GM19372 (cell line): ENCODE data around the gene TMEM150C.
"Not testable (repeated sequence)": the region's sequence is repeated elsewhere in the genome, so short reads cannot be mapped to it uniquely, and the experiment has no call there.

Experiments
- ATAC-seq: cut with Tn5 transposase; IDR thresholded peaks from one replicate; pipeline ENCODE4 v1.9.1; 2021; ENCODE audit warnings: mild to moderate bottlenecking, low read depth, moderate library complexity; ENCODE audit not compliant: unreplicated experiment

The TMEM150C gene

DNA sequence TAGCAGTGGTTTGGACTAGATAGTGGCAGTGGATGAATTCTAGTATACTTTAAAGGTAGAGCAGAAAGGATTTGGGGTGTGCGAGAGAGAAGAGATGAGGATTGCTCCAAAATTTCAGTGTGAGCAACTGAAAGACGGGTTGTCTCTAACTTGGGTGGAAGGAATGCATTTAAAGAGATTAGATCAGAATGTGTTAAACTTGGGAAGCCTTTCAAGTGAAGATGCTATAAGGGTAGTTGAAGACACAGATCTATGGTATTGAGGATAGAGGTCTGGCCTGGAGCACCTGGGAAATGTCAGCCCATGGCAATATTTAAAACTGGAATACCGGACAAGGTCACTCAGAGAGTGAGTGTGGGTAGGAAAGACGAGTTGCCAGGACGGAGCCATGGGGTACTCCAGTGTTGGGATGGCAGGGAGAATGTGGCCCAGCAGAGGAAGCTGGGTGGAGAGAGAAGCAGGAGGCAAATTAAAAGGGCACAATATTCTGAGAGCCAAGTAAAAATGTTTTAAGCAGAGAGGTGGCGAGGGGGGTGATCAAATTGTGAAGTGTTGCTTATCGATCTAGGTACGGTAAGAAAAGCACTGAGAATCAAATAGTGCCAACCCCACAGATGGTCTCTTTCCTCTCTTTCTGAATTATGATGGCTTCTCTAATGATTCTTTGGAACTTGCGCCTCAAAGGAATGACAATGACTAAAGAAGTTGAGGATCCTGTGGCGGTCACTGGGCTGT lies 80.8 kb downstream of the TMEM150C start:
- ATAC-seq: no peak

DNA sequence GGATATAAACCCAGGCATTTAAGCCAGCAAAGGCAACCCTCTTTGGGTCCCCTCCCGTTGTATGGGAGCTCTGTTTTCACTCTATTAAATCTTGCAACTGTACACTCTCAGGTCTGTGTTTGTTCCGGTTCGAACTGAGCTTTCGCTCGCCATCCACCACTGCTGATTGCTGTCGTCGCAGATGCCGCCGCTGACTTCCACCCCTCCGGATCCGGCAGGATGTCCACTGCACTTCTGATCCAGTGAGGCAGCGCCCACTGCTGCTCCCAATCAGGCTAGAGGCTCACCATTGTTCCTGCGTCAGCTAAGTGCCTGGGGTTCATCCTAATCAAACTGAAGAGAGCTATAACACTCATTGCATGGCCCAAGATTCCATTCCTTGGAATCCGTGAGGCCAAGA lies 82.2 kb downstream of the TMEM150C start:
- no peak for ATAC-seq

DNA sequence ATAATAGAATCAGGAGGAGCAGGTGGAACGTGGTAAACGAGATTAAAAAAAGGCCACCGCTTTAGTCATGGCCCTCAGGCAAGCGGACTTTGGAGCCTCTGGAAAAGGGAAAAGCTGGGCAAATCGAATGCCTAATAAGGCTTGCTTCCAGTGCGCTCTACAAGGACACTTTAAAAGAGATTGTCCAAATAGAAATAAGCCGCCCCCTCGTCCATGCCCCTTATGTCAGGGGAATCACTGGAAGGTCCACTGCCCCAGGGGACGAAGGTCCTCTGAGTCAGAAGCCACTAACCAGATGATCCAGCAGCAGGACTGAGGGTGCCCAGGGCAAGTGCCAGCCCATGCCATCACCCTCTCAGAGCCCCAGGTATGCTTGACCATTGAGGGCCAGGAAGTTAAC lies 84.3 kb downstream of the TMEM150C start:
- not testable (repeated sequence) for ATAC-seq

DNA sequence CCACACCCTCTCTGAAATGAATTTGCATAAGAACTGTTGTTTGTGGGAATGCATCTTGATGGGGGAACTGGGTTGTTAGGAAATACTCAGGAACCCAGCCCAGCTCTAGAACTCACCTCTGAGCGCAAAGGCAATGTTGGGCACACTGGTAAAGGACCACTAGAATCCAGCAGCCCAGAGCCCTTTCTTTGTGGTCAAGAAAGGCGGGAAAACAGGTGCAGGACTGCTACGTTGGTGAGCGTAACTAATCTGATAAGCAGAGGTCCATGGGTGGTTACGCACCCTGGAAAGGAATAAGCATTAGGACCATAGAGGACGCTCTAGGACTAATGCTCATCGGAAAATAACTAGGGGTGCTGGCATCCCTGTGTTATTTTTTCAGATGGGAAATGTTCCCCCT lies 85.9 kb downstream of the TMEM150C start:
- not testable (repeated sequence) for ATAC-seq

DNA sequence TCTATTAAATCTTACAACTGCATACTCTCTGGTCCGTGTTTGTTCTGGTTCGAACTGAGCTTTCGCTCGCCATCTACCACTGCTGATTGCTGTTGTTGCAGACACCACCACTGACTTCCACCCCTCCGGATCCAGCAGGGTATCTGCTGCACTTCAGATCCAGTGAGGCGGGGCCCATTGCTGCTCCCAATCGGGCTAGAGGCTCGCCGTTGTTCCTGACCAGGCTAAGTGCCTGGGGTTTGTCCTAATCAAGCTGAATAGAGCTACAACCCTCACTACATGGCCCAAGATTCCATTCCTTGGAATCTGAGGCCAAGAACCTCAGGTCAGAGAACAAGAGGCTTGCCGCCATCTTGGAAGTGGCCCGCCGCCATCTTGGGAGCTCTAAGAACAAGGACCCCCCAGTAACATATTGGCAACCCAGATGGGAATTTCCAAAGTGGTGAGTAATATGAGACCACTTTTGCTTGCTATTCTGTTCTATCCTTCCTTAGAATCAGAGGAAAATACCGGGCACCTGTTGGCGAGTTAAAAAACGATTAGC lies 88.1 kb downstream of the TMEM150C start:
- ATAC-seq: no peak

DNA sequence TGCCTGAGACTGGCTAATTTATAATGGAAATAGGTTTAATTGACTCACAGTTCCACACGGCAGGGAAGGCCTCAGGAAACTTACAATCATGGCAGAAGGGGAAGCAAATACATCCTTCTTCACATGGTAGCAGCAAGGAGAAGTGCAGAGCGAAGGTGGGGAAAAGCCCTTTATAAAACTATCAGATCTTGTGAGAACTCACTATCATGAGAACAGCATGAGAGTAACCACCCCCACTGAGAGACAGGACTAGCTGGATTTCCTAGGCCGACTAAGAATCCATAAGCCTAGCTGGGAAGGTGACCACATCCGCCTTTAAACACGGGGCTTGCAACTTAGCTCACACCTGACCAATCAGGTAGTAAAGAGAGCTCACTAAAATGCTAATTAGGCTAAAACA lies 88.7 kb downstream of the TMEM150C start:
- not testable (repeated sequence) for ATAC-seq

DNA sequence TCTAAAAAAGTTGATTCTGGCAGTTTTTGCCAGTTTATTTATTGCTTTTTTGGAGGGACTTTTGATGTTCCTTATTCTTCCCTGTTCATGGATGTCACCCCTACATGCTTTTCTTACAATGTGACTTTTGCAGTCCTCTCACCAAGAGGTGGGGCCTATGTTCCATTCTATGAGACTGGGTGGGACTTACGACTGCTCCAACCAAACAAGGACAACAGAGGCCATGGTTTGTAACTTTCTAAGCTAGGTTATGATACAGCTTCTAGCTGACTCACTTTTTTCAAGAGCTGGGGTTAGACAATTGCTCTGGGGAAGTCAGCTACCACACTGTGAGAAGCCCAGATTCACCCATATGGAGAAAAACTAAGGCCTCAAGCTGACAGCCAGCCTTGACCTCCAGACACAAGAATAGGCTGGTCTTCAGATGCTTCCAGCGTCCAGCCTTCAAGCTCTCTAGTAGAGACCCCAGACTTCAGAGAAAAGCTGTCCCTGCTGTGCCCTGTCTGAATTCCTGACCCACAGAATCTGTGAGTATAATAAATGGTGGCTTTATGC lies 91.9 kb downstream of the TMEM150C start:
- no peak for ATAC-seq

DNA sequence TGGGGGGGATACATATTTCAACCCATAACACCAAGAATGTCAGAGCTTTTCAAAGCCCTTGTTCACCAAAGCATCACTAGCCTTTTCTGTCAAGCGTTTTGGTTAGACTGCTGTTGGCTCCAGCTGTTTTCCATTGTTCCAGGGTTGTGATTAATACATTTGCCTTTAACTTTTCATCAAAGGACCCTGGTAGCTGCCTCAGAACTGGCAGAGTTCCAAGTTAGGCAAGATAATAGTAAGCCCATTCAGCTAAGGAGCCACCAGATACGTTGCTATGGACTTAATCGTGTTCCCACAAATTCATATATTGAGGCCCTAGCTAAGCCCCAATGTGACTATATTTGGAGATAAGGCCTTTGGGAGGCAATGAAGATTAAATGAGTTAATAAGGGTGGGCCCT lies 94.3 kb downstream of the TMEM150C start:
- ATAC-seq: no peak

DNA sequence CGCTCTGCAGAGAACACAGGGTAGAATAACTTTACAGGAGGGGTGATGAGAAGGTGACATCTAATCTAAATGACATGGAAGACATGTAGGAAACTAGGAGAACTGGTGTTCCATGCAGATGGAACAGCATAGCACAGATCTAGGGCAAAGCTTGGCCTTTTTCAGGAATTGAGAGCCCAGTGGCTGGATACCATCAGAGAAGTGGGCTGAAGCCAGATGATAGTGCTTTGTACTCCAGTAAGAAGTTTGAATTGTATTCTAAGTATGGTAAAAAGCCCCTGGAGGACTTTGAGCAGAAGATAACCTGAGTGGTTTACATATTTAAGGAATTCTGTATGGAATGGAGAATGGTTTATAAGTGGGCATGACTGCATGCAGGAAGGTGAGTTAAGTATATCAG lies 98.6 kb downstream of the TMEM150C start:
- no peak for ATAC-seq

DNA sequence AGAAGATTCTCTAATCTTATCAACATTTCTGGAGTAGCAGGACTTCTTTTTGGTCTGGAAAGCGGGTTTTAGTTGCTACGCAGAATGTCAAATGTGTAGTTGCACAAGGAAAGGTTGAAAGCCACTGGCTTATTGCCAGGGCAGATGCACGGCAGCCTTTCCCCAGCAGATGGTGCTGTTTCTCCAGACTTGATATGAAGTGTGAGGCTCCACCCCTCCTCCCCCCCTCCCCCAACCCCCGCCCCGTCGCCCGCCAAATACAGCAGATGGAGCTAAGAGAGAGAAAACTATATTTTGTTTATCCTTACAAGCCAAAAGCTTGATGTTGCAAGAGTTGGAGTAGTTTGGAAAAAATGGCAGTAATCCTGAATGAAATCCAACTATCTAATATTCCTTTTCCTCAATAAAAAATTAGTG lies 99.4 kb downstream of the TMEM150C start:
- ATAC-seq: peak; percentile 84

DNA sequence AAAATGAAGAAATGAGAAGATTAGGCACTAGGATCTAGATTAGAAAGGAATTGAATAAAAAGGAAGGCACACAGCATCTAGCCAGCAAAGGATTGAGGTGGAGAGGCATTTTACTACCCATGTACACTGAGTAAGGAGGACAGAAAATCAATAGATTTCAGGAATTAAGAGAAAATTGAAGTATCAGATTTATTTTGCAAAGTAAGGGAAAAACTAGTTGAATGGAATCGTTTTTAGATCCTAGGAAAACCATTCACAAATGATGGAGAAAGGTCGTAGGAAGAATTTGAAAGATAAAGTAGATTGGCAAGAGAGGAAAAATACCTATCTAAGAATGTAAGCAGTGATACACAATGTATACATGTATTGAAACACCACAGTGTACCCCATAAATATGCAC lies 100.1 kb downstream of the TMEM150C start:
- no peak for ATAC-seq

DNA sequence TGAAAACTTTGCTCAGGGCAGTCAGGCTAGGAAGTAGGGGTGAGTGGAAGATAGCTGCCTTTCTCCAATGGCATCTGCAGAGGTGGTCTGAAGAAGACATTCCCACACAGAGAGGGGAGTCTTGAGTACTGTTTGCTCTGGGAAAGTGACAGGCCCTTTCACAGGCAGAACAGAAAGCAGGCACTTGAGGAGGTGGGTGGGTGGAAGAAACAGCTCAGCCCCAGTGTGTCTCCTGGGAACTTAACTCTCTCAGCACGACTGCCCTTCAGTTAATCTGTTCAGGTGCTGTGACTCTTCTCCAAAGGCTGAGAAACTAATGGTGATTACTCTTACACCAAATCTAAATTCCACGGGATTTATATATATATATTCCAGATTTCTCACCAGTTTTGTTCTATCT lies 103.1 kb downstream of the TMEM150C start:
- ATAC-seq: no peak

DNA sequence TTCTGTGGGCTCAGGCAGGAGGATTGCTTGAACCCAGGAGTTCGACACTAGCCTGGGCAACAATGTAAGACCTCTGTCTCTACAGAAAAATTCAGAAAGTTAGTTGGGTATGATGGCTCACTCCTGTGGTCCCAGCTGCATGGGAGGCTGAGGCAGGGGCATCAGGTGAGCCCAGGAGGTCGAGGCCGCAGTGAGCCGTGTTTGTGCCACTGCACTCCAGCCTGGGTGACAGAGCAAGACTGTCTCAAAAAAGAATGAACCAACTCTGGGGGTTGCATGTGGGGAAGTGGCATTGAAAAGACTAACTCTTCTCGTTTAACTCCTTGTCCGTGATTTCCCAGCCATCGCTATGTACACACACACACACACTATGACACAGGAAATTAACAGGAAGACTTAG lies 104.5 kb downstream of the TMEM150C start:
- ATAC-seq: no peak

DNA sequence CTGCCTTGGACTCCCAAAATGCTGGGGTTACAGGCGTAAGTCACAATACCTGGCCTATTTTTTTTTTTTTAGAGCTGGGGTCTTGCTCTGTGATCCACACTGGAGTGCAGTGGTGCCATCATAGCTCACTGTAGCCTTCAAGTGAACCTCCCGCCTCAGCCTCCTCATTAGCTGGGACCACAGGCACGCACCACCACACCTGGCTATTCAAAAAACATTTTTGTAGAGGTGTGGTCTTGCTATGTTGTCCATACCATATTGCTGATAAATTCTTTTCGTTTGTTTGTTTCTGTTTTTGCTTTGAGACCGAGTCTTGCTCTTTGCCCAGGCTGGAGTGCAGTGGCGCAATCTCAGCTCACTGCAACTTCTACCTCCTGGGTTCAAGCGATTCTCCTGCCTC lies 109.8 kb downstream of the TMEM150C start:
- no peak for ATAC-seq

DNA sequence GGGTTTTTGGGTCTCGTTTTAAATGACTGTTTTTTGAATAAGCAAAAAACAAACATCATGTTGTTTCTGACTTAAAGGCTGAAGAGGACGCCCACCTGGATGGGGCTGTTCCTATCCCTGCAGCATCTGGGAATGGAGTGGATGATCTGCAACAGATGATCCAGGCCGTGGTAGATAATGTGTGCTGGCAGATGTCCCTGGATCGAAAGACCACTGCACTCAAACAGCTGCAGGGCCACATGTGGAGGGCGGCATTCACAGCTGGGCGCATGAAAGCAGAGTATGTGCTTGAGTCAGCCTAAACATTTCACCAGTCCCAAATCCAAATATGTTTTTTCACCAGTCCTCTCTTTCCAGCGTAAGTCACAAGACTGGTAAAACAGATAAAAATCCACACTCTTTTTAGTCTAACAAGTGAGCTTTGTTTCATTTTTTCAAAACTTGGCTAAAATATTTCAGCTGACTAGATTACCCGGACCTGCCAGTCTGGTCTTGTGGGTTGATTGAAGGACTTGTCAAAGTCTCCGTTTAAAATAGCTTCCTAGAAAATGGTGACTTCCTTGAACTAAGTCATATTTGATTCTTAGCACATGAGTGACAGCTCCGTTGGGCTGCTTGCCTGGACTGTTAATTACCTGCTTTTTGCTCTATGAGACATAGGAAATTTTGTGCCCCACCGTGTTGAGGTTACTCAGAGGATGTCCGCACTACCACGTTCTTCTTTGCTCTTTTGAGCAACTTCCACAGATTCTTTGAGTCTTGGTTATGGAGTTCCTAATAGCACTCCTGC lies 110.6 kb downstream of the TMEM150C start:
- ATAC-seq: no peak

DNA sequence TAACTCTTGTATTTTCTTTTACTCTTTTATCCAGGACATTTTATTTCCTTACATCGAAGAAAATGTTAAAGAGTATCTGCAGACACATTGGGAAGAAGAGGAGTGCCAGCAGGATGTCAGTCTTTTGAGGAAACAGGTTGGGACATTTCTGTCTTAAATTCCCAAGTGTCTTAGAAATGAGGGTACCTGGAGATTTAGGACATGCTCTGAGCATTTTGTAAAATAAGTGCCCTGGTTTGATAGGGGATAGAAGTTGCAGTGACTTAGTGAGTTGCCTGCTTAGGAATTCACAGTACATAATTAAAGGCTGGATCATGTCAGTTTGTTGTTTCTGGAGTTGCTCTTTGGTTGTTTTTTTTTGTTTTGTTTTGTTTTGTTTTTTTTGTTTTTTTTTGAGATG lies 113.9 kb downstream of the TMEM150C start:
- ATAC-seq: no peak

DNA sequence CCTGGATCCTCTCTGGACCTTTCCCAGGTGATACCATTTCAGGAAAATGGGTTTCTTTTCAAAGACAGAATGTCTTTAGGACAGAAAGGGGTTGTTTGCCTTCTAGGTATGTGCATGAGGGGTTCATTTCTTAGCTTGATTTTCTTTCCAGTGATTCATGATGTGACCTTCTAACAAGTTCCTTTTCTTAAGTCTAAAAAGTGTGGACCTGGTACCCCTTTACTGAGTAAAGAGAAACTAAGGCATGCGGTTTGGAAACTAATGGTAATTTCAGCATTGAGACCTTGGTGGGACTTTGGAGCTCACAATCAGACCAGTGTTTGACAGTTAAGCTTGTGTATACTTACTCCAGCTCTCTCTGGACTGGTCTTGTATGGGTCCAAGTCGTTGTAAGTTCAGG lies 122.7 kb downstream of the TMEM150C start:
- no peak for ATAC-seq

DNA sequence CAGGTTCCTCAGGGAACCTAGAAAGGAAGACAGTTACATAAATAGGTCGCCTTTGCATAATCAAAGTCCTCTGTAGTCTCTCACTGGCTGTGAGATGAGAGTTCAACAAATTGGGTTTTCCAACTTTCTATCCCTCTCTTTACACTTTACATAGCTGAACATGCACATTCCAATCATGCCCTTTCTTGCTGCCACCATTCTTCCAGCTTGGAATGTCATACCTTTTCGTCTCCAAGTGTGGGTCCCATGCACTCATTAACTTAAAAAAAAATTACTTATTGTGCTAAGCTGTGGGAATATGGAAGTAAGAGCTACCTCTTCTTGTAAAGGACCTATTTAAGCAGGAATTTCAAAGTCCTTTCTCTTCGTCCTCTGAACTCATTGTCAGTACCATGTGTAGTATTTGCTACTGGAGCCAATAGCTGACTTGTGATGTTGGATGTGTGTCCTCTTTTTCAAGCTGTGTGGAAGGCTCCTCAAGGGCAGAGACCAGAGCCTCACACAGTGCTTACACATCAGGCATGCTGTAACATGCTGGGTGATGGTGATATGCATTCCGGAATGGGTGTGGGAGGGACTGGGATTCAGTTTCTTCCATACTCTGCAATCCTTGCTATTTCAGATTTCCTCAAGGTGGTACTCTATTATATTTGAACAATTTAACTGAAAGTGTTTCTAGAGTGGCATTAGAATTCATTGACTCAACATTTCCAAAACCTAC lies 124.3 kb downstream of the TMEM150C start:
- no peak for ATAC-seq

DNA sequence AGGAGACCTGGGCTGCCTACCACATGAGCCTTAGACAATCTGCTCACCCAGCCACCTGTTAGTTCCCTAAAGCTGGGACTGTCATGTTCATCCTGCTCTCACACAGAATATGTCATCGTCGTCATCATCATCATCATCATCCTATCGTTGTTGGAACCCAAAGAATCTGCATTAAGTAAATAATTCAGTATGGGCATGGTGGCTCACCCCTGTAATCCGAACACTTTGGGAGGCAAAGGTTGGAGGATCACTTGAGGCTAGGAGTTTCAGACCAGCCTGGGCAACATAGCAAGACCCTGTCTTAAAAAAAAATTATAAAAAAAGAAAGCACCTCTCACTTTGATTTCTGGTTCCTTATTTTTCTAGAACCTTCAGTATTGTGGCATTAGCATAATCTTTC lies 125.0 kb downstream of the TMEM150C start:
- no peak for ATAC-seq

DNA sequence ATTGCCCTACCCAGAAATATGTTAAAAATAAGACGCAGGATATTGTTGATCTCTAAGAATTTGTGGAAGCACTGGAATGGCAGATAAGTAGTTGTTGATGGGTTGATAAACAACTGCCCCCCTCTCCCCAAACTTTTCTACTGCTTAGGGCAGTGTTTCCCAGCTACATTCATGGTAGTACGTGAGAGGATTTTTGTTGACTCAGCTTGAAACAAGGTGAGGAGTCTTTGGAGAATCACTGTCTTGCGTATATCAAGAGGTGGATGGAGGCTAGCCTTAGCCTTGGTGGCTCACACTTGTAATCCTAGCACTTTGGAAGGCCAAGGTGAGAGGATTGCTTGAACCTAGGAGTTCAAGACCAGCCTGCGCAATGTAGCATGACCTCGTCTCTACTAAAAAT lies 125.7 kb downstream of the TMEM150C start:
- no peak for ATAC-seq

DNA sequence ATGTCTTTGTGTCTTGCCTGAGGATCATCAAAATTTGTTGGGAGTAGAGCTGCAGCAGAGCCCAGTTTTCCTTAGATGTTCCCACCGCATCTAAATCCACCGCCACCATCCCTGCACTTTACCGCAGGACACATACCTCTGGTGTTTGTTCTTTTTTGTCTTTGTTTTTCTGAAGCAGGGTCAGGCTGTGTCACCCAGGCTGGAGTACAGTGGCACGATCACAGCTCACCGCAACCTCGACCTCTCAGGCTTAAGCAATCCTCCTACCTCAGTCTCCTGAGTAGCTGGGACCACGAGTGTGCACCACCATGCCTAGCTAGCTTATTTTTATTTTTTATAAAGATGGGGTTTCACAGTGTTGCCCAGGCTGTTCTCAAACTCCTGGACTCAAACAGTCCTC lies 126.8 kb downstream of the TMEM150C start:
- no peak for ATAC-seq
